ENCODE data around the gene PPFIA3. TPM values are rescaled to one million over a fixed set of nuclear protein-coding genes. Genes with fewer than 3 reads are reported as not detected.

The PPFIA3 gene
- total RNA-seq, 1 experiment from 2014 or later, result 4.9 TPM

DNA sequence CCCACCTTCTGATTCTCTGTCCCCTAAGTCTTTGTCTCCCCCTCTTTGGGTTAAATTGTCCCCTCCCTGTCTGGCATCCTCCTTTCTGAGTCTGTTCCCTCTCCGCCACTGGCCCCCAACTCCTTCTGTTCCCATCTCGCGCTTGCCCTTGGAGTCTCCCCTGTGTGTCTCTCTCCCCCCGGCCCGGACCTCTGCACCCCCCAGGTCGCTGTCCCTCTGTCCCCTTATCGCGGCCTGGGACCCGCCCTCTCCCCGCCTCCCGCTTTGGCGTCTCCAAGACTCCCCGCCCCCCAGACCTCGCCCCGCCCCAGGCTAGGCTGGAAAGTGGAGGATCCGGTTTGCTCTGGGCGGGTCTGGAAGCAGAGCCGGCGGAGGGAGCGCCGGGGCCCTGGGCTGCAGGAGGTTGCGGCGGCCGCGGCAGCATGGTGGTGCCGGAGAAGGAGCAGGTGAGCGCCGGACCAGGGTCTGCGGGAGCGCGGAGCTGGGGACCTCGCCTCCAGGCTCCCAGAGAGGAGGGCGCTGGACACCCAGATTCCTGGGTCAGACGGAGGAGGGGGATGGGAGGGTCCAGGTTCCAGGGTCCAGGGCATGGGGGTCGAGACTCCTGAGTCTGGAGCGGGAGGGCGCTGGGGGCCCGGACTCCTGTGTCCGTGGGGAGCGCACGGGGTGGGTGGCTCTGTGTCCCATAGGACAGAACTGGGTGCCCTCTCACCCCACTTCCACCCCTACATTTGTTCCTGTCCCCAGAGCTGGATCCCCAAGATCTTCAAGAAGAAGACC is 38.3 kb downstream of the PPFIA3 start, which contains the start of gene TRPM4:
TSS of gene TRPM4 (plus strand) at position 348 of the 780 bp plus-strand sequence. CDS start at position 423, 75 bp downstream.
- TF ChIP-seq, protein P1, sequence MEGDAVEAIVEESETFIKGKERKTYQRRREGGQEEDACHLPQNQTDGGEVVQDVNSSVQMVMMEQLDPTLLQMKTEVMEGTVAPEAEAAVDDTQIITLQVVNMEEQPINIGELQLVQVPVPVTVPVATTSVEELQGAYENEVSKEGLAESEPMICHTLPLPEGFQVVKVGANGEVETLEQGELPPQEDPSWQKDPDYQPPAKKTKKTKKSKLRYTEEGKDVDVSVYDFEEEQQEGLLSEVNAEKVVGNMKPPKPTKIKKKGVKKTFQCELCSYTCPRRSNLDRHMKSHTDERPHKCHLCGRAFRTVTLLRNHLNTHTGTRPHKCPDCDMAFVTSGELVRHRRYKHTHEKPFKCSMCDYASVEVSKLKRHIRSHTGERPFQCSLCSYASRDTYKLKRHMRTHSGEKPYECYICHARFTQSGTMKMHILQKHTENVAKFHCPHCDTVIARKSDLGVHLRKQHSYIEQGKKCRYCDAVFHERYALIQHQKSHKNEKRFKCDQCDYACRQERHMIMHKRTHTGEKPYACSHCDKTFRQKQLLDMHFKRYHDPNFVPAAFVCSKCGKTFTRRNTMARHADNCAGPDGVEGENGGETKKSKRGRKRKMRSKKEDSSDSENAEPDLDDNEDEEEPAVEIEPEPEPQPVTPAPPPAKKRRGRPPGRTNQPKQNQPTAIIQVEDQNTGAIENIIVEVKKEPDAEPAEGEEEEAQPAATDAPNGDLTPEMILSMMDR (IDR thresholded peaks at IDR 0.05; ENCODE audit: unreplicated experiment), result no peak
- peaks cover 39% of the 10 kb centered on the region for H3K36me3 Mint-ChIP-seq (ENCODE audit: insufficient read depth, unreplicated experiment)
- peaks cover 14% of the 10 kb centered on the region for H3K9me3 Mint-ChIP-seq (ENCODE audit: low read depth, unreplicated experiment)
- peak within 1 kb of the TSS; percentile 73 for H3K4me3 Mint-ChIP-seq (ENCODE audit: low read depth, unreplicated experiment)
- DNase-seq, result peak; percentile 98
- H3K27ac Mint-ChIP-seq (ENCODE audit: unreplicated experiment), result peak within 1 kb of the TSS; percentile 47
- BruUV-seq (replicated peaks), result no TSS peak
- peaks cover 53% of the 10 kb centered on the region for H3K27me3 Mint-ChIP-seq (ENCODE audit: unreplicated experiment)
- intact Hi-C loops (cut with micrococcal nuclease; ENCODE audit: unreplicated experiment), result no loop called here
- peaks cover 16% of the 10 kb centered on the region for H3K4me1 Mint-ChIP-seq (ENCODE audit: low read depth, unreplicated experiment)
- CTCF ChIA-PET, result interaction anchor here (0.5 kb wide), 1 partner anchor 67 kb away, joined by 3 read pairs; no protein-coding TSS in a partner anchor

DNA sequence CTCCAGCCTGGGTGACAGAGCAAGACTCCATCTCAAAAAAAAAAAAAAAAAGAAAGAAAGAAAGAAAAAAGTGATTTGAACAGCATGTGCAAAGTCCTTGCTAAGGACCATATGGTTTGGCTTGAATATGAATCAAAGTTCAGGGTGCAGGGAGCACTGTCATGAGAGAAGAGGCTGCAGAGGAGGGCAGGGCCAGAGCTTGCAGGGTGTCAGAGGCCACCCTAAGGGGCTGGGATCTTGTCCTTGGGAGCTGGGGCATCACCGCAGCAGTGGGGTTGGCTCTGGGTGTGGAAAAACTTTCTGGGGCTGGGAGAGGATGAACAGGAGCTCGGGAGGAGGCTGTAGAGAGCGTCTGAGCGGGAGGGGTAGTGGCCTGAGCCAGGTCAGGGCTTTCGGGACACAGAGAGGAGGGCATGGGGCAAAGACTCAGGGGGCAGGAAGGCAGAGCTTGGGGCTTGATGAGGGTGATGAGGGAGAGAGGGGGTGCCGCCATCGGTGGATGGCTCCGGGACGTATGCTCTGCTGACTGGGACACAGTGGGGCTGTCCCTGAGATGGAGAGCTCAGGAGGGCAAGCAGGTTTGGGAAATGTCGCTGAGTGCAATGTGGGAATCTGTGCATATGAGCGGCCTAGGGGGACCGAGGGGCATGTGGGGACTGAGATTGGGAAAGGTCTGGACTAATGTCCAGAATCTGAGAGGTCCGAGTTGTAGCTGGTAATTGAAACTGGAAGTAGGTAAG is 41.3 kb downstream of the PPFIA3 start:
- BruUV-seq (replicated peaks), result no TSS peak
- CTCF ChIA-PET, result interaction anchor here (0.6 to 0.7 kb wide), 2 partner anchors 11 to 162 kb away, joined by 4 to 6 read pairs; no protein-coding TSS in a partner anchor
- intact Hi-C loops (cut with micrococcal nuclease; ENCODE audit: unreplicated experiment), result no loop called here
- no peaks in the 10 kb centered on the region for H3K9me3 Mint-ChIP-seq (ENCODE audit: low read depth, unreplicated experiment)
- TF ChIP-seq, protein P1 (IDR thresholded peaks at IDR 0.05; ENCODE audit: unreplicated experiment), result no peak
- peaks cover 23% of the 10 kb centered on the region for H3K27me3 Mint-ChIP-seq (ENCODE audit: unreplicated experiment)
- peaks cover 31% of the 10 kb centered on the region for H3K36me3 Mint-ChIP-seq (ENCODE audit: insufficient read depth, unreplicated experiment)
- H3K4me3 Mint-ChIP-seq (ENCODE audit: low read depth, unreplicated experiment), result no peak overlapping the region
- H3K27ac Mint-ChIP-seq (ENCODE audit: unreplicated experiment), result no peak overlapping the region
- DNase-seq, result no peak
- peaks cover 16% of the 10 kb centered on the region for H3K4me1 Mint-ChIP-seq (ENCODE audit: low read depth, unreplicated experiment)

DNA sequence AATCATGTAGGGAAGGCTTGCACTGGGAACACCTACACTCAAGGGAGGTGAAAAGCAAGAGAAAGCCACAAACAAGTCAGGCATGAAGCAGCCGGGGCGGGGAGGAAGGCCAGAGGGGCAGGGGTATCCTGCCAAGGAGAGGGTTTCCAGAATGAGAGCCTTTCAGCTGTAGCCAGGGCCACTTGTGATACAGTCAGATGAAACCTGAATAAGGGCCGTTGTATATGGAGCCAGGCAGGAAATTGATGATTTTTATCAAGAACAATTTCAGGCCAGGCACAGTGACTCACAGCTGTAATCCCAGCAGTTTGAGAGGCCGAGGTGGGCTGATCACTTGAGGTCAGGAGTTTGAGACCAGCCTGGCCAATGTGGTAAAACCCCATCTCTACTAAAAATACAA is 42.6 kb downstream of the PPFIA3 start:
- H3K27me3 Mint-ChIP-seq (ENCODE audit: unreplicated experiment), result peaks cover 9% of the 10 kb centered on the region
- H3K4me3 Mint-ChIP-seq (ENCODE audit: low read depth, unreplicated experiment), result no peak overlapping the region
- no peak for DNase-seq
- intact Hi-C loops (cut with micrococcal nuclease; ENCODE audit: unreplicated experiment), result no loop called here
- no TSS peak for BruUV-seq (replicated peaks)
- no peaks in the 10 kb centered on the region for H3K9me3 Mint-ChIP-seq (ENCODE audit: low read depth, unreplicated experiment)
- TF ChIP-seq, protein P1 (IDR thresholded peaks at IDR 0.05; ENCODE audit: unreplicated experiment), result no peak
- peaks cover 31% of the 10 kb centered on the region for H3K36me3 Mint-ChIP-seq (ENCODE audit: insufficient read depth, unreplicated experiment)
- H3K4me1 Mint-ChIP-seq (ENCODE audit: low read depth, unreplicated experiment), result peaks cover 23% of the 10 kb centered on the region
- CTCF ChIA-PET, result interaction anchor here (0.6 kb wide), 1 partner anchor 17 kb away, joined by 6 read pairs; no protein-coding TSS in a partner anchor
- H3K27ac Mint-ChIP-seq (ENCODE audit: unreplicated experiment), result no peak overlapping the region

DNA sequence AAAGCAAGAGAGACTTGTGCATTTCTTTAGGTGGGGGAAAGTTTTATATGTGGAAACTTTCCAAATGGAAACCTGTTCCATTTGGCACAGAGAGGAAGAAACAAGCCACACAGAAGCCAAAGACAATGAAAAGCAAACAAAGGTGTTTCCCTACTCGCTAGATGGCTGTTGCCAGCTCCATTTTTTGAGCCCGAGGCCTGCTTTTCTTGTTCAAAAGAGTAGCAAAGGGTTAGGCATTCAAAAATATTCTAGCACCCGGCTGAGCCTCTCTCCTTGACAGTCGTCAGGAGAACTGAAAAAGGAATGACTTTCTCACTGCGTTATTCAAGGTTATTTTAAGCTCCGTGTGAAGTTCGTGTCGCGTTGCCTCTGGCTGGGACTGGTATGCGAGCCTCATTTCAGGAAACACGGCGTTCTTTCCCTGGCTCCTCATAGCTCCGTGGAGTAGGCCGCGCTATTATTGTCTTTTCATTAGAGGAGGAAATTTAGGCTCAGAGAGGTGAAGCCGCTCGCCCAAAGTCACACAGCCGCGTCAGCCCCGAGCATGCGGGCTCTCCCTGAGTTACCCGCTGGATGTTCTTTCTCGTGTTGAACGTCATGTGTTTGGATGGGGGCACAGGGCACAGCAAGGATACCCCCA is 45.9 kb downstream of the PPFIA3 start:
- peaks cover 10% of the 10 kb centered on the region for H3K4me1 Mint-ChIP-seq (ENCODE audit: low read depth, unreplicated experiment)
- intact Hi-C loops (cut with micrococcal nuclease; ENCODE audit: unreplicated experiment), result no loop called here
- H3K4me3 Mint-ChIP-seq (ENCODE audit: low read depth, unreplicated experiment), result no peak overlapping the region
- no peak for DNase-seq
- peaks cover 21% of the 10 kb centered on the region for H3K36me3 Mint-ChIP-seq (ENCODE audit: insufficient read depth, unreplicated experiment)
- TF ChIP-seq, protein P1 (IDR thresholded peaks at IDR 0.05; ENCODE audit: unreplicated experiment), result no peak
- CTCF ChIA-PET, result interaction anchor here (0.6 kb wide), 2 partner anchors 34 to 38 kb away, joined by 3 to 7 read pairs; no protein-coding TSS in a partner anchor
- no peaks in the 10 kb centered on the region for H3K27me3 Mint-ChIP-seq (ENCODE audit: unreplicated experiment)
- H3K27ac Mint-ChIP-seq (ENCODE audit: unreplicated experiment), result no peak overlapping the region
- BruUV-seq (replicated peaks), result no TSS peak
- no peaks in the 10 kb centered on the region for H3K9me3 Mint-ChIP-seq (ENCODE audit: low read depth, unreplicated experiment)
